GM12874 (cell line): ENCODE measurements around the gene NPHP4.

Experiments used
- CTCF ChIP-seq: IDR thresholded peaks from 2 replicates; pipeline ENCODE4 v1.5.1; 2011; ENCODE audit warnings: low read depth, mild to moderate bottlenecking, control low read depth, low read length, moderate library complexity; ENCODE audit not compliant: insufficient read depth

The NPHP4 gene

GRCh38 chr1:5877683-5878530, 114.3 kb downstream of the NPHP4 start:
- no peak for TF ChIP-seq CTCF

DNA sequence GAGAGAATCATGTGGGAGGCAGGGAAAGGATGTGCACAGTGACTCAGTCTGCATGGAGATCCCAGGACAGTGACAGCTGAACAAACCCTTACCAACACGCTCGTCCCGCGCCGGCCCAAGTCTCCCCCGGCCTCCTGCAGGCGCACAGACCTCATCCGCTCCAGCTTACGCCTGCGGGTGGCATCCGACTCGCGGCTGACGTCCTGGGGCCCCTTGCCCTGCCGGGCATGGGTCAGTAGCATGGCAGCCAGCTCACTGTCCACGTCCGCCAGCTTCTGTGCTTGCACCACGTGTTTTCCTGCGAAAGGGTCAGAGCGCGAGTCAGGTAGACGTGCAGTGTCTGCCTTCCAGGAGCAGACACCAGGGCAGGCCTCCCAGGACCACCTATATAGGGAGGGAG, 115.2 kb downstream of the NPHP4 start:
- TF ChIP-seq CTCF = no peak

- TF ChIP-seq CTCF = no peak
Measured at GRCh38 chr1:5876094-5876650, 116.1 kb downstream of the NPHP4 start.

DNA sequence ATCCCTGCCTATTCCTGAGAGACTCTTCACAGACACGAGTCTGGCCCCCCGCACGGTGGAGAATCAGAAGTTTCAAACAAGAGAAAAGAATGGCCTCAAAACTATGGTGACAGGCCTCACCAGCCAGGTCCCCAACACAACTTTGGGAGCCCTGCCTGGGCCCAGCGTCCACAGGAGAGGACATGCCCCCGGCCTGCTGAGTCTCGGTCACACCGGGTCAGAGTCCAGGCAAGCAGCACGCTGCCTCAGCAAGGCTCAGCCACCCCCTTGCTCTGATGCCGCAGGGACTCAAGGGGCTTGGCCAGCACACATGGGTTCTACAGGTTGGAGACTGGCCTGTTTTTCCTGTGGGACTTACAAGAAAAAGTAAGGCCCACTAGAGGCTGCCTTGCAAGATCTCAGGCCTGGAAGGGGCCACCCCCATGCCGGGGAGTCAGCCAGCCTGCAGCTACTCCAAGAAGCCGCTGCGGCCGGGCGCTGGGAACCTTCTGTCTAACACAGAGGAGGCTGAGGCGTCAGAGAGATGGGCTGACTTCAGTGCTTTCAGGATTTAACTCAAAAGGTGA, 116.8 kb downstream of the NPHP4 start:
- no peak for TF ChIP-seq CTCF

DNA sequence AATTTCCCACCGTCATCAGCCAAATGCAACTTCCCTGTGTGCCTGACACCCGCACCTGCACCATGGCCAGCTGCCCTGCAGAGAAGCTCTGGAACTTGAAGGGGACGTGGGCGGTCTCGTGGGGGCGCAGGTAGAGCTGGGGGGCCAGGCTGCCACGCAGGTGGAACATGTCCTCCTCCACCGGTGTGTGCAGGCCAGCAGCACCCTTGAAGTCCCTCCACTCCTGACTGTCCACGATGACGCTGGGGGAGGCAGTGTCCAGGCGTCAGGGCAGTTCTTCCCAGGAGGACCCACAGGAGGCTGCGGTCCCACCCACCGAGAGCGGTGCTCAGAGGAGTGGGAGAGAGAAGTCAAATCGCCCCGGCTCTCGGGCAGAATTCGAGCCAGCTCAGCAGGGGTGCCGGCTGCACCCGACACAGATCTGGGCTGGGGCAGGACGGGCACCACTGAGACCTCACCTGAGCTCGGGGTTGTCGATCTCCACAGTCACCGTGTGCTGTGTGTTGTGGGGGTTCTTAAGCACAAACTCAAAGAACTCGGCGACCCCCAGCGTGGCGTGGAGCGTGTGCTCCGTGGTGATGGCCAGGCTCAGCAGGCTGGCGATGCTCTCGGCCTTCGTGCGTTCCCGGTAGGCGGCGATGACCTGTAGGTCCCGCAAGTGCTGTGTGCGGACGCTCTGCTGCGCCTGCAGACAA, 117.7 kb downstream of the NPHP4 start:
- no peak for TF ChIP-seq CTCF

- TF ChIP-seq CTCF = no peak
Measured at GRCh38 chr1:5873556-5873955, 118.7 kb downstream of the NPHP4 start.

- no peak for TF ChIP-seq CTCF
Measured at GRCh38 chr1:5872886-5873285, 119.3 kb downstream of the NPHP4 start.
